ENCODE results near the gene POU6F2. TPM values are rescaled to one million over a fixed set of nuclear protein-coding genes. Genes with fewer than 3 reads are reported as not detected.

The POU6F2 gene
- polyA plus RNA-seq, 2 of the 4 experiments (the other 2 are of a cell fraction), result not detected

DNA sequence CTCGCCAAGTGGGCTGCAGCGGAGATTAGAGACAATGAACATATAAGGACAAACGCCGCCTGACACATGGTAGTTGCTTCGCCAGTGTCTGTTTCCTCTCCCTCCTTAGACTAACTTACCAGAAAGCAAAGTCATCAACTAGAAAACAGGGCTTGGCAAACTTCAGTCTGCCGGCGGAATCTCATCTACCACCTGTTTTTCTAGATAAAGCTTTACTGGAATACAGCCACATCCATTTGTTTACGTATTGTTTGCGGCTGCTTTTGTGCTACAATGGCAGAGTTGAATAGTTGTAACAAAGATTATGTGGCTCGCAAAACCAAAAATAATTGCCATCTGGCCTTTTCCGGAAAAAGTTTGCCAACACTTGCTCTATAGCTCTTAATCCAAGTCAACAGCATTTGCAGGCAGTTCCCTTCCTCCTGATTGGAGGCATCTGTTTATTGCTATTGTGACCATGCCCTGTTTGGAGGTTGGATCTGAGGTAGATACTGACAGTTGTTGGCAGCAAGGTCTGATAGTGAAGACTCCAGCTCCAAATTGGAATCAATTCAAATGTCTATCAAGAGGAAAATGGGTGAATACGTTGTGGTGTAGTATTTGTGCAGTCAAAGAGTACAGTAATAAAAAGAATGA, 260.6 kb downstream of the POU6F2 start:
- ChIA-PET POLR2A (no interaction called here), CTCF (interaction anchor here (0.6 to 1.3 kb wide), 3 partner anchors 19 to 282 kb away, joined by 3 to 5 read pairs (median 3); no protein-coding TSS in a partner anchor)
- no peak for ATAC-seq
- H3K4me3 ChIP-seq, result no peak overlapping the region
- H3K4me1 ChIP-seq, result no peaks in the 10 kb centered on the region
- FAIRE-seq, result no peak
- 59% methylated on average over 12 of the region's 12 CpGs for WGBS (ENCODE audit: missing lambda C conversion rate)
- no peak overlapping the region for H3K4me2 ChIP-seq
- H3K9me3 ChIP-seq, result no peaks in the 10 kb centered on the region
- no peak overlapping the region for H3K27ac ChIP-seq
- no peak for TF ChIP-seq EHMT2 (IDR thresholded peaks at IDR 0.05; ENCODE audit: low read depth)
- TF ChIP-seq ZFP36 (IDR thresholded peaks at IDR 0.05; ENCODE audit: borderline replicate concordance, partially characterized antibody), result no peak
- TF ChIP-seq, protein P1, sequence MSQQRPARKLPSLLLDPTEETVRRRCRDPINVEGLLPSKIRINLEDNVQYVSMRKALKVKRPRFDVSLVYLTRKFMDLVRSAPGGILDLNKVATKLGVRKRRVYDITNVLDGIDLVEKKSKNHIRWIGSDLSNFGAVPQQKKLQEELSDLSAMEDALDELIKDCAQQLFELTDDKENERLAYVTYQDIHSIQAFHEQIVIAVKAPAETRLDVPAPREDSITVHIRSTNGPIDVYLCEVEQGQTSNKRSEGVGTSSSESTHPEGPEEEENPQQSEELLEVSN (IDR thresholded peaks at IDR 0.05; ENCODE audit: borderline replicate concordance, low read depth), result no peak
- TF ChIP-seq HOXB13 (CRISPR knock-in tag; IDR thresholded peaks at IDR 0.05; ENCODE audit: low read depth), result no peak
- no peak for TF ChIP-seq ZNF302 (CRISPR knock-in tag; IDR thresholded peaks at IDR 0.05)
- no peak for TF ChIP-seq RNF2 (IDR thresholded peaks at IDR 0.05; ENCODE audit: borderline replicate concordance, low read depth)
- no peak for TF ChIP-seq JUN (IDR thresholded peaks at IDR 0.05)
- no peak for TF ChIP-seq CBX2 (IDR thresholded peaks at IDR 0.05; ENCODE audit: borderline replicate concordance, low read depth)
- TF ChIP-seq KDM5A (IDR thresholded peaks at IDR 0.05), result no peak
- no peak for TF ChIP-seq ATOH8 (CRISPR knock-in tag; IDR thresholded peaks at IDR 0.05; ENCODE audit: low read depth)
- no peak for TF ChIP-seq HOXA7 (CRISPR knock-in tag; IDR thresholded peaks at IDR 0.05)
- DNase-seq (ENCODE audit: low read depth in 1 of 2, low spot score in 1 of 2), result no peak

DNA sequence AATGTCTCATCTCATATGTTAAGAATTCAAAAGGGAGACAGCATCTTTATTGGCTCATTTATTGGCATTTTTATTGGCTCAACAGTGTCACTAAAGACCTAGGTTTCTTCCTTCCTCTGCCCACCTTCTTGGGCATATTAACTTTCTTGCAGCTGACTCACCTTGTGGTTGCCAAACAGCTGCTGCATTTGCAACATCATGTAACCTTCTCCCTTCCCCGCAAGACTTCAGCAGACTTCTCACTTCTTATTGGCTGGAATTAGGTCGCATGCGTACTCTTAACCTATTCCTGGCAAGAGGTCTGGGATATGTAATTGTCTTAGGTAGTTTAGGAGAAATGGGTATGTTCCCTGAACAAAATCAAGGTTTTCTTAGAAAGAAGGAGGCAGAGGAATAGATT, 263.2 kb downstream of the POU6F2 start:
- H3K4me1 ChIP-seq, result no peaks in the 10 kb centered on the region
- no peak for TF ChIP-seq RARB (CRISPR knock-in tag; IDR thresholded peaks at IDR 0.05)
- TF ChIP-seq BHLHE40 (IDR thresholded peaks at IDR 0.05; ENCODE audit: low read depth, low read length), result no peak
- TF ChIP-seq JUN (IDR thresholded peaks at IDR 0.05), result no peak
- no peak for TF ChIP-seq CHD2 (IDR thresholded peaks at IDR 0.05; ENCODE audit: low read length, partially characterized antibody)
- TF ChIP-seq HOXA7 (CRISPR knock-in tag; IDR thresholded peaks at IDR 0.05), result no peak
- no peak for TF ChIP-seq TP53 (CRISPR knock-in tag; IDR thresholded peaks at IDR 0.05)
- TF ChIP-seq EHF (CRISPR knock-in tag; IDR thresholded peaks at IDR 0.05), result no peak
- no peak for TF ChIP-seq POLR2A (IDR thresholded peaks at IDR 0.05; ENCODE audit: low read length)
- TF ChIP-seq RCOR1 (IDR thresholded peaks at IDR 0.05; ENCODE audit: low read depth, low read length), result no peak
- TF ChIP-seq TFCP2L1 (CRISPR knock-in tag; IDR thresholded peaks at IDR 0.05), result no peak
- no peak for TF ChIP-seq MAZ (IDR thresholded peaks at IDR 0.05; ENCODE audit: borderline replicate concordance, low read depth, low read length)
- TF ChIP-seq, protein P2, sequence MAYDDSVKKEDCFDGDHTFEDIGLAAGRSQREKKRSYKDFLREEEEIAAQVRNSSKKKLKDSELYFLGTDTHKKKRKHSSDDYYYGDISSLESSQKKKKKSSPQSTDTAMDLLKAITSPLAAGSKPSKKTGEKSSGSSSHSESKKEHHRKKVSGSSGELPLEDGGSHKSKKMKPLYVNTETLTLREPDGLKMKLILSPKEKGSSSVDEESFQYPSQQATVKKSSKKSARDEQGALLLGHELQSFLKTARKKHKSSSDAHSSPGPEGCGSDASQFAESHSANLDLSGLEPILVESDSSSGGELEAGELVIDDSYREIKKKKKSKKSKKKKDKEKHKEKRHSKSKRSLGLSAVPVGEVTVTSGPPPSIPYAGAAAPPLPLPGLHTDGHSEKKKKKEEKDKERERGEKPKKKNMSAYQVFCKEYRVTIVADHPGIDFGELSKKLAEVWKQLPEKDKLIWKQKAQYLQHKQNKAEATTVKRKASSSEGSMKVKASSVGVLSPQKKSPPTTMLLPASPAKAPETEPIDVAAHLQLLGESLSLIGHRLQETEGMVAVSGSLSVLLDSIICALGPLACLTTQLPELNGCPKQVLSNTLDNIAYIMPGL (CRISPR knock-in tag; IDR thresholded peaks at IDR 0.05; ENCODE audit: borderline replicate concordance), result no peak
- no peak for TF ChIP-seq ATOH8 (CRISPR knock-in tag; IDR thresholded peaks at IDR 0.05; ENCODE audit: low read depth)
- CTCF ChIA-PET, result no interaction called here
- no peak overlapping the region for H3K4me2 ChIP-seq
- no peak overlapping the region for H3K4me3 ChIP-seq
- H3K9me3 ChIP-seq, result no peaks in the 10 kb centered on the region
- DNase-seq (ENCODE audit: low read depth in 1 of 2, low spot score in 1 of 2), result no peak
- ATAC-seq, result no peak
- POLR2A ChIA-PET, result no interaction called here
- FAIRE-seq, result no peak
- 4% methylated on average over 3 of the region's 3 CpGs for WGBS (ENCODE audit: missing lambda C conversion rate)
- no peak overlapping the region for H3K27ac ChIP-seq
